Eye (tissue), 1 donor: ENCODE data around the gene SYT8.
"Not testable (repeated sequence)": the region's sequence is repeated elsewhere in the genome, so short reads cannot be mapped to it uniquely, and the experiment has no call there.

Source experiments
- DNase-seq: peaks from one replicate; pipeline ENCODE4 v3.0.0-alpha.2; 2015

Gene SYT8

GRCh38 chr11:1862588-1863351, 28.0 kb downstream of the SYT8 start:
- no peak for DNase-seq

- peak; percentile 71 for DNase-seq
These were observed 28.8 kb downstream of the SYT8 start for GRCh38 chr11:1863352-1864216.

- peak; percentile 42 for DNase-seq
These were observed 29.4 kb downstream of the SYT8 start for GRCh38 chr11:1864231-1864630.

GRCh38 chr11:1864831-1865665, 30.3 kb downstream of the SYT8 start:
- DNase-seq: peak; percentile 38

- no peak for DNase-seq
These were observed 31.4 kb downstream of the SYT8 start for GRCh38 chr11:1866226-1866625.

- DNase-seq: no peak
These were observed 32.0 kb downstream of the SYT8 start for GRCh38 chr11:1866776-1867175.

- DNase-seq: no peak
These were observed 32.6 kb downstream of the SYT8 start for GRCh38 chr11:1867381-1867780.

GRCh38 chr11:1868056-1868635, 33.4 kb downstream of the SYT8 start:
- no peak for DNase-seq

GRCh38 chr11:1868636-1869291, 34.0 kb downstream of the SYT8 start:
- no peak for DNase-seq

- DNase-seq: no peak
These were observed 34.9 kb downstream of the SYT8 start for GRCh38 chr11:1869427-1870325.

- no peak for DNase-seq
These were observed 35.5 kb downstream of the SYT8 start for GRCh38 chr11:1870326-1870696.

GRCh38 chr11:1870721-1871466, 36.1 kb downstream of the SYT8 start:
- peak; percentile 31 for DNase-seq

GRCh38 chr11:1871531-1871930, 36.7 kb downstream of the SYT8 start:
- DNase-seq: no peak

- DNase-seq: no peak
These were observed 37.6 kb downstream of the SYT8 start for GRCh38 chr11:1872267-1872985.

GRCh38 chr11:1873048-1873812, 38.4 kb downstream of the SYT8 start:
- peak; percentile 73 for DNase-seq

- not testable (repeated sequence) for DNase-seq
These were observed 39.0 kb downstream of the SYT8 start for GRCh38 chr11:1873813-1874150.

GRCh38 chr11:1874441-1875092, 39.8 kb downstream of the SYT8 start:
- not testable (repeated sequence) for DNase-seq

GRCh38 chr11:1875093-1875850, 40.5 kb downstream of the SYT8 start:
- DNase-seq: no peak
